DND-41 (cell line): Measurements from ENCODE around the gene SERPINA3.

Experiments used
- EZH2 ChIP-seq: IDR thresholded peaks from 3 replicates; pipeline ENCODE4 v1.6.1; 2012; ENCODE audit warnings: borderline replicate concordance, low read depth, mild to moderate bottlenecking, moderate library complexity, low read length, inconsistent platforms; ENCODE audit not compliant: severe bottlenecking
- TF ChIP-seq, protein P1 (sequence below): IDR thresholded peaks from 2 replicates; pipeline ENCODE4 v1.5.1; 2012; ENCODE audit warnings: borderline replicate concordance, low read length, moderate library complexity, mild to moderate bottlenecking; ENCODE audit not compliant: poor library complexity, severe bottlenecking; ENCODE audit errors: extremely low read depth

DNA sequence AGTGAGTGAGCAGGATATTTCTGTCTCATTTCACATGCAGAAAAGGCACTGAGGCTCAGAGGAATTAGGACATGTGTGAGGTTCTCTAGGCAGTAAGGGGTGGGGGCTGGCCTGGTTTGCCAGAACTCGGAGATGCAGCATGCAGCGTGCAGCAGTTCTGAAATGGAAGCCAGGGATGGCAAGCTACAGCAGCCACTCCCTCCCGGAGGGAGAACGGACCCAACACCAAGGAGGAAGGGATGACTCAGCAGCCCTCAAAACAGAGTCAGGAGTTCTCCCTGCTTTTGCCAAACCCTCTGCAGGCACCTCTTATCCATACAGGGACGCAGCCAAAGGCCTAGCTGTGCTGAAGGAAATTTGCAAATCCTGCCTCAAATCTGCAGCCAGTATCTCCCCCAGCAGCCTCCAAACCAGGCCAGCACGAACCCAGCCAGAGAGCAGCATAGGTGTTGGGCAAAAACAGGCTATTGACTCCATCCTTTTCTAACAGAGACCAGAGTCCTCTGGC lies 10.3 kb upstream of the SERPINA3 start:
- TF ChIP-seq, protein P1, sequence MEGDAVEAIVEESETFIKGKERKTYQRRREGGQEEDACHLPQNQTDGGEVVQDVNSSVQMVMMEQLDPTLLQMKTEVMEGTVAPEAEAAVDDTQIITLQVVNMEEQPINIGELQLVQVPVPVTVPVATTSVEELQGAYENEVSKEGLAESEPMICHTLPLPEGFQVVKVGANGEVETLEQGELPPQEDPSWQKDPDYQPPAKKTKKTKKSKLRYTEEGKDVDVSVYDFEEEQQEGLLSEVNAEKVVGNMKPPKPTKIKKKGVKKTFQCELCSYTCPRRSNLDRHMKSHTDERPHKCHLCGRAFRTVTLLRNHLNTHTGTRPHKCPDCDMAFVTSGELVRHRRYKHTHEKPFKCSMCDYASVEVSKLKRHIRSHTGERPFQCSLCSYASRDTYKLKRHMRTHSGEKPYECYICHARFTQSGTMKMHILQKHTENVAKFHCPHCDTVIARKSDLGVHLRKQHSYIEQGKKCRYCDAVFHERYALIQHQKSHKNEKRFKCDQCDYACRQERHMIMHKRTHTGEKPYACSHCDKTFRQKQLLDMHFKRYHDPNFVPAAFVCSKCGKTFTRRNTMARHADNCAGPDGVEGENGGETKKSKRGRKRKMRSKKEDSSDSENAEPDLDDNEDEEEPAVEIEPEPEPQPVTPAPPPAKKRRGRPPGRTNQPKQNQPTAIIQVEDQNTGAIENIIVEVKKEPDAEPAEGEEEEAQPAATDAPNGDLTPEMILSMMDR, result no peak
- TF ChIP-seq EZH2, result no peak
